HG03097 (cell line): ENCODE data around the gene TMEM47.

Experiments
- ATAC-seq: cut with Tn5 transposase; IDR thresholded peaks from one replicate; pipeline ENCODE4 v1.9.1; 2021; ENCODE audit not compliant: unreplicated experiment, low FRiP score

The TMEM47 gene

DNA sequence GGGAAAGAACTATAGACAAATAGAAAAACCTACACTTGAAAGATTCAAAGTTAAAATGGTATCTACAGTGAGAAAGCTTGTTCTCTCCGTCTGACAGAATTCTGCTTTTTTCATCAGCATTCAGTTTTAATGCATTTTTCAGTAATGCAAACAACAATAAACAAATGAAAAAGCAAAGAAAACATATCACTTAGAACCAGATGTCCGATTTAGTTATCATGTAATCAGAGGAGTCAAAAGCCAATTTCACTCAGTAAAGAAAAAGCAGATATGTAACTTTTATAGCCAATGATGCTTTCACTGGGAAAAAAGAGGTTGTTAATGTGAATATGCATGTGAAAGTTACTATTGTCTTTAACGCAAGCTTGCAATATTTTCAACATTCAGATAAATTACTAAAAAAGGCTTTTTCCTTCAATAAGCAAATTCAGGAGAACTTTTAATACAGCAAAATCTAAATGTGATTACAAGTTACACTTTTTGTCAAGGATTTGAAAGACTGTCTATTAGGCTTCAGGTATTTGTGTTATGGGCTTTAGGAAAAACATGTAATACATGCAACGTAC, 70.7 kb downstream of the TMEM47 start:
- no peak for ATAC-seq

DNA sequence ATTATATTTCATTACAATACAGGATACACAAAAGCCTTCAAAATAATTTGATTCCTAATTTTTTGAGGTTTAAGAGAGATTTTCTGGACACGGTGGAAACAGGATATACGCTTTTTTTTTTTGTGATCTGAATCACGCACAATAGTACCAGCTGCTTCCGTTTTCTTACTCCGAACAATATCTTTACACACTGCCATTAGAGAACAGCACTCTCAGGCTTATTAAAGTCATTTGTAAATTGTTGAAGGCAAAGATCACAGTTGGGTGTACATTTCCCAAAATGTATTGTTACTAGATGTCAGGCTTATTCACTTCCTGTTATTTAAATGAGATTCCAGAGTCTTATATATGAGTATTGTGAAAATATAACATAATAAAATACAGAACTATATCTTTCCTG, 71.5 kb downstream of the TMEM47 start:
- no peak for ATAC-seq

DNA sequence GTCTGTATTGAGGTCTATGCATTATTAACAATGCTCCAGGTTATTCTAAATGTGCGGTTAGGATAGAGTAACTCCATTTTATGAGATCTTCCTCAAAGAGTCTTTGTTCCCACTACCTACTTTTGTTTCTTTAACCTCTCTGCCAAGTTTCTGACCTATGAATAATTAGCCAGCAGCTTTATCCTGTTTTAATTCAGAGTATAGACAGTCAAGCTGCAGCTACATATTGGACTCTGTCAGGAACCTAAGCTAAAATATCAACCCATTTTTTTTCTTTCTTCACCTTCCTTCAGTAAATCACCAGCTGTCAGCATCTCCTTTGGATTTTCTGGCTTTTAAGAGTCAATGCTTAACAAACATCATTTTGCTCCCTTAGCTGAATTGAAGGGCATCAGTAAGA, 72.3 kb downstream of the TMEM47 start:
- no peak for ATAC-seq

DNA sequence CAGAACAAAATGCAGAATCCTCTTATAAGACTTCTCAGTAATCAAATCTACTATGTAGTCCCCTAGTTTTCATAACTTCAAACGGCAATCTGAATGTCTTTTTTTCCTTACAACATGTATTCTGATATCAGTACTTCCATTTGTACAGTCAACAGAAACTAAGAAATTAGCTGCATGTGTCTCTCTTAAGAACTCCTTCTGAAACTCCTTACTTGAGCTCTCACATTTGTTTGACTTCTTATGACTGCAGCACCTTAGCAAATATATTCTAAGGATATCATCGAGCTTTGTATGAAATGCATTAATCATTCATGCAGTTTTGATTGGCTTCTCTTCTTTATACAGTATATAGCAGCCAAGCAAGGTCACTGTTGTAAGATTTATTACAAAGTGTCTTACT, 77.0 kb downstream of the TMEM47 start:
- no peak for ATAC-seq

DNA sequence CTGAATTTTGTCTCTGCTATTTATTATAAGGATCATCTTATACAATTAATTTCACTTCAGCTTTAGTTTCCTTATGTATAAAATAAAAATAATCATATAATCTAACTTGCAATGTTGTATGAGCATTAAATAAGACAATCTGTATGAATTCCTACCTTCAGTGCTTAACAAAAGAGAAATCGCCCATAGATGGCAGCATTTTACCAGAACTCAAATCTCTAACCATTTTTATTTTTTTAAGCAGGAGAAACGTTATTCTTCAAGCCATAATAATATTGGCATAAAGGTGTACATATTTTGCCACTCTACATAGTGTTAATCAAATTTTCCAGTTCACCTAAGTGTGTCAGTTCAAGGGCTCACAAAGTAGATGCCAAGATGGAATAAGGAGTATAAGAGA, 78.8 kb downstream of the TMEM47 start:
- no peak for ATAC-seq
